ENCODE measurements around the gene BMAL1. TPM values are rescaled to one million over a fixed set of nuclear protein-coding genes. Genes with fewer than 3 reads are reported as not detected.

BMAL1 gene
- total RNA-seq, 3 donors from 2014 or later (not counting 1 experiment from before 2014, with no cell fraction given), result 142 to 162 (median 145) TPM

GRCh38 chr11:13303668-13304649 lies 26.4 kb downstream of the BMAL1 start:
- H3K36me3 ChIP-seq (ENCODE audit: control insufficient read depth, insufficient read depth, low read length), result no peaks in the 10 kb centered on the region
- no peak overlapping the region for H3K4me3 ChIP-seq (ENCODE audit: low read length)
- WGBS (ENCODE audit: insufficient coverage), result 78% methylated on average over 9 of the region's 10 CpGs
- H3K27me3 Mint-ChIP-seq (ENCODE audit: low read depth in 2 of 2), result no peaks in the 10 kb centered on the region
- H3K9me3 ChIP-seq (ENCODE audit: control insufficient read depth, insufficient read depth, low read length), result no peaks in the 10 kb centered on the region
- intact Hi-C loops (cut with micrococcal nuclease), result no loop called here
- TF ChIP-seq, protein P1, sequence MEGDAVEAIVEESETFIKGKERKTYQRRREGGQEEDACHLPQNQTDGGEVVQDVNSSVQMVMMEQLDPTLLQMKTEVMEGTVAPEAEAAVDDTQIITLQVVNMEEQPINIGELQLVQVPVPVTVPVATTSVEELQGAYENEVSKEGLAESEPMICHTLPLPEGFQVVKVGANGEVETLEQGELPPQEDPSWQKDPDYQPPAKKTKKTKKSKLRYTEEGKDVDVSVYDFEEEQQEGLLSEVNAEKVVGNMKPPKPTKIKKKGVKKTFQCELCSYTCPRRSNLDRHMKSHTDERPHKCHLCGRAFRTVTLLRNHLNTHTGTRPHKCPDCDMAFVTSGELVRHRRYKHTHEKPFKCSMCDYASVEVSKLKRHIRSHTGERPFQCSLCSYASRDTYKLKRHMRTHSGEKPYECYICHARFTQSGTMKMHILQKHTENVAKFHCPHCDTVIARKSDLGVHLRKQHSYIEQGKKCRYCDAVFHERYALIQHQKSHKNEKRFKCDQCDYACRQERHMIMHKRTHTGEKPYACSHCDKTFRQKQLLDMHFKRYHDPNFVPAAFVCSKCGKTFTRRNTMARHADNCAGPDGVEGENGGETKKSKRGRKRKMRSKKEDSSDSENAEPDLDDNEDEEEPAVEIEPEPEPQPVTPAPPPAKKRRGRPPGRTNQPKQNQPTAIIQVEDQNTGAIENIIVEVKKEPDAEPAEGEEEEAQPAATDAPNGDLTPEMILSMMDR (IDR thresholded peaks at IDR 0.05), result no peak
- peaks cover 75% of the 10 kb centered on the region for H3K4me1 ChIP-seq (ENCODE audit: control insufficient read depth, insufficient read depth, low read length)
- H3K4me3 Mint-ChIP-seq, result peak overlapping the region; percentile 67
- H3K27ac ChIP-seq (ENCODE audit: low read length), result no peak overlapping the region
- no peaks in the 10 kb centered on the region for H3K36me3 Mint-ChIP-seq
- H3K9me3 Mint-ChIP-seq, result no peaks in the 10 kb centered on the region
- H3K27ac Mint-ChIP-seq, result peak overlapping the region; percentile 70 to 79
- peak in 2 of 3 donors; percentile 36 to 53 for ATAC-seq
- DNase-seq, result peak in 1 of 2 donors; percentile 18
- peaks cover 0 to 6% of the 10 kb centered on the region in 2 donors for H3K4me1 Mint-ChIP-seq
- H3K27me3 ChIP-seq (ENCODE audit: control insufficient read depth, insufficient read depth, low read length), result no peaks in the 10 kb centered on the region

DNA sequence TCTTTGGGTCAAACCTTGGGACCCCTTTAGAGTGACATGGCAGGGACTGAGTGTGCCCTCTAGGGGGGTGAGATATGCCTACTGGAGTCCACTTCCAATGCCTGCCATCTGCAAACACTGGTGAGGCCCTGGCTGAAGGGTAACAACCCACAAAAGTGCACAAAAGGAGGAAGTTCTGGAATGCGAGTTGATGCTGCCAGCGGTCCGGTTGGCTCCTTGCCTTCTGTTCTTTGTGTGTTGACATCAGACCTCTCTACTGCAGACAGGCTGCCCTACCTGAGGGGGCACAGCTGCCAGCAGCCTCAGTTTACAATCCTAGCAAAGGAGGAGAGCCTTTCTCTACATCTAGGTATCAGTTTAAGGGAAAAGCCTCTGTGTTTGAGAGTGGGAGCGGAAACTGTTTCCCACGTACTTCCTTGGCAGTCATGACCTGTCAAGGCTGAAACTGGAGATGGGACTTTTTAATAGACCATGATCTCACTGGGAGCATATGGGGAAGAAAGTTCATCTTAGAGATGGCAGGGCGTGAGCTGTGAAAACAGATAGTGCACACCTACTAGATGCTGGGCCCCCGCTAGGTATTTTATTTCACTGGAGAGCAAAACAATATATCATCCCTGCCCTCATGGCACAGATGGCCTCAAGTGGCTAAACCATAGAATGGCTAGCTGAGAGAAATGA lies 27.2 kb downstream of the BMAL1 start:
- H3K4me1 Mint-ChIP-seq, result no peaks in the 10 kb centered on the region
- H3K36me3 Mint-ChIP-seq, result no peaks in the 10 kb centered on the region
- no peaks in the 10 kb centered on the region for H3K9me3 ChIP-seq (ENCODE audit: control insufficient read depth, insufficient read depth, low read length)
- no peaks in the 10 kb centered on the region for H3K27me3 ChIP-seq (ENCODE audit: control insufficient read depth, insufficient read depth, low read length)
- WGBS (ENCODE audit: insufficient coverage), result 92% methylated on average over 6 of the region's 7 CpGs
- no peak overlapping the region for H3K4me3 Mint-ChIP-seq
- H3K4me1 ChIP-seq (ENCODE audit: control insufficient read depth, insufficient read depth, low read length), result peaks cover 68% of the 10 kb centered on the region
- H3K36me3 ChIP-seq (ENCODE audit: control insufficient read depth, insufficient read depth, low read length), result no peaks in the 10 kb centered on the region
- no peaks in the 10 kb centered on the region for H3K9me3 Mint-ChIP-seq
- no peak for ATAC-seq
- TF ChIP-seq, protein P1 (IDR thresholded peaks at IDR 0.05), result no peak
- no peak overlapping the region for H3K4me3 ChIP-seq (ENCODE audit: low read length)
- H3K27me3 Mint-ChIP-seq (ENCODE audit: low read depth in 2 of 2), result no peaks in the 10 kb centered on the region
- DNase-seq, result no peak
- intact Hi-C loops (cut with micrococcal nuclease), result no loop called here
- H3K27ac Mint-ChIP-seq, result peak overlapping the region; percentile 70 to 79
- H3K27ac ChIP-seq (ENCODE audit: low read length), result no peak overlapping the region

DNA sequence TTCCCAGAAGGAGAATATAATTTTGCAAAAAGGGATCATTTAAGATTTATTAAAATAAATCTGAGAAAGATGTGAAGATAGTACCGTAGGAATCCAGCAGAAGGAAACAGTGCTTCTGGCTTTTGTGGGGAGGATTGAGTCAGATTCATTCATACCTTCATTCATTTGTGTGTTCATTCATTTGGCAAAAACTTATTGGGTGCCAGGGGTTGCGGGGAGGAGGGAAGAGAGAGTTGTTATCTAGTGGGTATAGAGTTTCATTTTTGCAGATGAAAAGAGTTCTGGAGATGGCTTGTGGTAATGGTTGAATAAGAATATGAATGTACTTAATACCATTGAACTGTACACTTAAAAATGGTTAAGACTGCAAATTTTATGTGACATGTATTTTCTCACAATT lies 31.1 kb downstream of the BMAL1 start:
- Histone ChIP-seq H3K27me3 (ENCODE audit: control insufficient read depth, insufficient read depth, low read length) (no peaks in the 10 kb centered on the region), H3K4me3 (ENCODE audit: low read length) (no peak overlapping the region), H3K4me1 (ENCODE audit: control insufficient read depth, insufficient read depth, low read length) (peaks cover 50% of the 10 kb centered on the region), H3K36me3 (ENCODE audit: control insufficient read depth, insufficient read depth, low read length) (peaks cover 24% of the 10 kb centered on the region), H3K27ac (ENCODE audit: low read length) (no peak overlapping the region), H3K9me3 (ENCODE audit: control insufficient read depth, insufficient read depth, low read length) (no peaks in the 10 kb centered on the region)
- DNase-seq (no peak), ATAC-seq (no peak)
- H3K4me3 Mint-ChIP-seq, result no peak overlapping the region
- H3K4me1 Mint-ChIP-seq, result peaks cover 0 to 6% of the 10 kb centered on the region in 2 donors
- no peaks in the 10 kb centered on the region for H3K27me3 Mint-ChIP-seq (ENCODE audit: low read depth in 2 of 2)
- 85% methylated on average over 2 of the region's 2 CpGs for WGBS (ENCODE audit: insufficient coverage)
- H3K27ac Mint-ChIP-seq, result no peak overlapping the region
- TF ChIP-seq, protein P1 (IDR thresholded peaks at IDR 0.05), result no peak
- no peaks in the 10 kb centered on the region for H3K9me3 Mint-ChIP-seq
- no peaks in the 10 kb centered on the region for H3K36me3 Mint-ChIP-seq
- intact Hi-C loops (cut with micrococcal nuclease), result no loop called here

Measured in natural killer cell (primary cell).